ENCODE data around the gene MRPL51. TPM values are rescaled to one million over a fixed set of nuclear protein-coding genes. Genes with fewer than 3 reads are reported as not detected.
"Not testable (repeated sequence)": the region's sequence is repeated elsewhere in the genome, so short reads cannot be mapped to it uniquely, and the experiment has no call there.

The MRPL51 gene
- total RNA-seq, 1 donor from 2014 or later: 170 TPM

- Mint-ChIP-seq H3K27ac (ENCODE audit: unreplicated experiment) (no peak overlapping the region), H3K4me3 (ENCODE audit: unreplicated experiment) (no peak overlapping the region), H3K27me3 (ENCODE audit: low read depth) (no peaks in the 10 kb centered on the region), H3K9me3 (ENCODE audit: low read depth) (peaks cover 3% of the 10 kb centered on the region), H3K4me1 (ENCODE audit: low read depth) (peaks cover 12% of the 10 kb centered on the region), H3K36me3 (ENCODE audit: low read depth) (no peaks in the 10 kb centered on the region)
- no peak for TF ChIP-seq CTCF (IDR thresholded peaks at IDR 0.05)
- DNase-seq (ENCODE audit: low spot score): no peak
These were observed 14.6 kb downstream of the MRPL51 start for GRCh38 chr12:6478416-6478815.

- DNase-seq (ENCODE audit: low spot score); H3K9me3 Mint-ChIP-seq (ENCODE audit: low read depth); H3K36me3 Mint-ChIP-seq (ENCODE audit: low read depth); H3K4me3 Mint-ChIP-seq (ENCODE audit: unreplicated experiment); H3K27ac Mint-ChIP-seq (ENCODE audit: unreplicated experiment); H3K27me3 Mint-ChIP-seq (ENCODE audit: low read depth): not testable (repeated sequence)
- H3K4me1 Mint-ChIP-seq (ENCODE audit: low read depth): peaks cover 12% of the 10 kb centered on the region
These were observed 15.3 kb downstream of the MRPL51 start for GRCh38 chr12:6477601-6478377.

- Mint-ChIP-seq H3K27ac (ENCODE audit: unreplicated experiment) (peak overlapping the region; percentile 27), H3K4me1 (ENCODE audit: low read depth) (peaks cover 12% of the 10 kb centered on the region), H3K27me3 (ENCODE audit: low read depth) (no peaks in the 10 kb centered on the region), H3K9me3 (ENCODE audit: low read depth) (peaks cover 3% of the 10 kb centered on the region), H3K36me3 (ENCODE audit: low read depth) (no peaks in the 10 kb centered on the region), H3K4me3 (ENCODE audit: unreplicated experiment) (no peak overlapping the region)
- no peak for DNase-seq (ENCODE audit: low spot score)
- no peak for TF ChIP-seq CTCF (IDR thresholded peaks at IDR 0.05)
These were observed 16.6 kb downstream of the MRPL51 start for GRCh38 chr12:6476489-6476888.

GRCh38 chr12:6475233-6475975 is 17.7 kb downstream of the MRPL51 start:
- H3K4me1 Mint-ChIP-seq (ENCODE audit: low read depth): peaks cover 16% of the 10 kb centered on the region
- not testable (repeated sequence) for H3K27me3 Mint-ChIP-seq (ENCODE audit: low read depth); DNase-seq (ENCODE audit: low spot score); H3K27ac Mint-ChIP-seq (ENCODE audit: unreplicated experiment); H3K9me3 Mint-ChIP-seq (ENCODE audit: low read depth); H3K4me3 Mint-ChIP-seq (ENCODE audit: unreplicated experiment); H3K36me3 Mint-ChIP-seq (ENCODE audit: low read depth)

- TF ChIP-seq CTCF (IDR thresholded peaks at IDR 0.05): no peak
- Mint-ChIP-seq H3K4me1 (ENCODE audit: low read depth) (peaks cover 37% of the 10 kb centered on the region), H3K36me3 (ENCODE audit: low read depth) (no peaks in the 10 kb centered on the region), H3K27me3 (ENCODE audit: low read depth) (no peaks in the 10 kb centered on the region), H3K4me3 (ENCODE audit: unreplicated experiment) (no peak overlapping the region), H3K9me3 (ENCODE audit: low read depth) (peaks cover 3% of the 10 kb centered on the region), H3K27ac (ENCODE audit: unreplicated experiment) (no peak overlapping the region)
- no peak for DNase-seq (ENCODE audit: low spot score)
These were observed 20.6 kb downstream of the MRPL51 start for GRCh38 chr12:6472491-6472890.

- H3K27me3 Mint-ChIP-seq (ENCODE audit: low read depth): no peaks in the 10 kb centered on the region
- no peak overlapping the region for H3K27ac Mint-ChIP-seq (ENCODE audit: unreplicated experiment)
- peaks cover 35% of the 10 kb centered on the region for H3K4me1 Mint-ChIP-seq (ENCODE audit: low read depth)
- DNase-seq (ENCODE audit: low spot score): no peak
- TF ChIP-seq CTCF (IDR thresholded peaks at IDR 0.05): no peak
- no peaks in the 10 kb centered on the region for H3K36me3 Mint-ChIP-seq (ENCODE audit: low read depth)
- peaks cover 3% of the 10 kb centered on the region for H3K9me3 Mint-ChIP-seq (ENCODE audit: low read depth)
- H3K4me3 Mint-ChIP-seq (ENCODE audit: unreplicated experiment): no peak overlapping the region
These were observed 21.1 kb downstream of the MRPL51 start for GRCh38 chr12:6471989-6472360.

Data from chondrocyte (in vitro differentiated cells).